GM10248 (cell line): ENCODE results near the gene FAM13C.

Experiments
- CTCF ChIA-PET: fragments of 300-600 bp; sonication (Branson Sonifier 250); formaldehyde crosslinking; extraction: SDS; loops from one replicate; lab custom pipeline; 2021; ENCODE audit warnings: antibody characterized with exemption; lab: Yijun Ruan, JAX
- POLR2A ChIA-PET: fragments of 350-650 bp; sonication (Branson Sonifier 250); formaldehyde crosslinking; extraction: SDS; loops from one replicate; lab custom pipeline; 2020; ENCODE audit warnings: antibody characterized with exemption; lab: Yijun Ruan, JAX
- DNase-seq: peaks from one replicate; pipeline ENCODE4 v3.0.0; 2012; ENCODE audit errors: extremely low spot score
- TF ChIP-seq, protein P1 (sequence below): IDR thresholded peaks from 2 replicates; pipeline ENCODE4 v1.5.1; 2012; ENCODE audit warnings: mild to moderate bottlenecking, low read depth; ENCODE audit errors: extremely low read depth, missing control alignments, control extremely low read depth

The FAM13C gene

DNA sequence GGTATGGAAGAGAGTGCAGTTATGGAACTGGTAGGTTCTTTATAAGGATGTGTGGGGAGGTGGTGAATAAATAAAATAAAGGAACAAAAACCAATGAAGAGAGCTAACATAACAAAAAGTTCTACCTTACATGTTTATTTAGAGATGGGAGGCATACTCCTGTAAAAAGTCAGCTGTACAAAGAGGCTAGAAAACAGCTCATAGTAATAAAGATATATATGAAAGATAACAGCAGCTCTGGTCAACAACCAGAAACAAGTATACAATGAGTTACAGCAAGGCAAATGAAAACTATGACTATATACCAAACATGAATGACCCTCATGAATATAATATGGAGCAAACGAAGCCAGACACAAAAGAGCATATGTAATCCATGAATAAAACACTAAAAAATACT lies 62.0 kb downstream of the FAM13C start:
- TF ChIP-seq, protein P1, sequence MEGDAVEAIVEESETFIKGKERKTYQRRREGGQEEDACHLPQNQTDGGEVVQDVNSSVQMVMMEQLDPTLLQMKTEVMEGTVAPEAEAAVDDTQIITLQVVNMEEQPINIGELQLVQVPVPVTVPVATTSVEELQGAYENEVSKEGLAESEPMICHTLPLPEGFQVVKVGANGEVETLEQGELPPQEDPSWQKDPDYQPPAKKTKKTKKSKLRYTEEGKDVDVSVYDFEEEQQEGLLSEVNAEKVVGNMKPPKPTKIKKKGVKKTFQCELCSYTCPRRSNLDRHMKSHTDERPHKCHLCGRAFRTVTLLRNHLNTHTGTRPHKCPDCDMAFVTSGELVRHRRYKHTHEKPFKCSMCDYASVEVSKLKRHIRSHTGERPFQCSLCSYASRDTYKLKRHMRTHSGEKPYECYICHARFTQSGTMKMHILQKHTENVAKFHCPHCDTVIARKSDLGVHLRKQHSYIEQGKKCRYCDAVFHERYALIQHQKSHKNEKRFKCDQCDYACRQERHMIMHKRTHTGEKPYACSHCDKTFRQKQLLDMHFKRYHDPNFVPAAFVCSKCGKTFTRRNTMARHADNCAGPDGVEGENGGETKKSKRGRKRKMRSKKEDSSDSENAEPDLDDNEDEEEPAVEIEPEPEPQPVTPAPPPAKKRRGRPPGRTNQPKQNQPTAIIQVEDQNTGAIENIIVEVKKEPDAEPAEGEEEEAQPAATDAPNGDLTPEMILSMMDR, result no peak
- CTCF ChIA-PET, result interaction anchor here (1.2 to 1.7 kb wide), 2 partner anchors 14 to 35 kb away, joined by 3 to 7 read pairs; no protein-coding TSS in a partner anchor
- no peak for DNase-seq
- POLR2A ChIA-PET, result no interaction called here

DNA sequence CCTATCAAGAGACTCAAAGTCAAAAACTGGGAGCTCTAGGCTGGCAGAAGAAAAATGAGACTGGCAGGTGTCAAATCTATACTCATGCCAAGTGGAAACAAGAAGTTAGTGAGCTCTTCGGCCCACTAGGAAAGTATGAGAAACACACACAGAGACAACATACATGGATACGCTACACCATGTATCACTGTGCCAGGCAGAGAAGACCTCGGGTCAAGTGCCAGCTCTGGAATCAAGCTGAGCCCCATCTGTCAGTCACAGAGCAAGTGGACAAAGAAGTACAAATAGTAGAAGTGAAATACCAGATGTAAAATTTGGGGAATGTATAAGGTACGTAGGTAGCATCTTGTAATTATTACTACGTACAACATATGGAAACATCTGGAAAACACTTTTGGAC lies 62.4 kb downstream of the FAM13C start:
- DNase-seq, result no peak
- ChIA-PET POLR2A (no interaction called here), CTCF (interaction anchor here (1.2 kb wide), 1 partner anchor 13 kb away, joined by 3 read pairs; no protein-coding TSS in a partner anchor)
- TF ChIP-seq, protein P1, result no peak

DNA sequence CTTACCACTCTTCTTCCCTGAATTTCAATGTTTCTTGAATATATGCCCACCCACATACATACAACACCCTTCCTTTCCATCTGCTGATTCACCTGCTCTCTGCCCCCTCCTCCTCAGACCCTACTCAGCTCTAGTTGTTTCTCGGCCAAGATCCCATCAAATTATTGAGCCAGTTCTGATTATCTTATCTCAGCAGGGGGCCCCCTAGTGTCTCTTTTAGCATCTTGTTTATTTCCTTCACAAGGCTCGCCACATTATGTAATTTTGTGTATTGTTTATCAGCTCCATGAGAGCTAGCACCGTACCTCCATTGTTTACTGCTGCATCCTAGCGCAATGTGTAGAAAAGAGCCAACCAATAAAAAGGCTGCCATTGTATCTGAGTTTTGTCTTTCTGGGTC lies 71.9 kb downstream of the FAM13C start:
- ChIA-PET CTCF (interaction anchor here (1.0 to 1.5 kb wide), 5 partner anchors 13 to 335 kb away, joined by 3 to 4 read pairs (median 3); no protein-coding TSS in a partner anchor), POLR2A (no interaction called here)
- DNase-seq, result no peak
- TF ChIP-seq, protein P1, result no peak

DNA sequence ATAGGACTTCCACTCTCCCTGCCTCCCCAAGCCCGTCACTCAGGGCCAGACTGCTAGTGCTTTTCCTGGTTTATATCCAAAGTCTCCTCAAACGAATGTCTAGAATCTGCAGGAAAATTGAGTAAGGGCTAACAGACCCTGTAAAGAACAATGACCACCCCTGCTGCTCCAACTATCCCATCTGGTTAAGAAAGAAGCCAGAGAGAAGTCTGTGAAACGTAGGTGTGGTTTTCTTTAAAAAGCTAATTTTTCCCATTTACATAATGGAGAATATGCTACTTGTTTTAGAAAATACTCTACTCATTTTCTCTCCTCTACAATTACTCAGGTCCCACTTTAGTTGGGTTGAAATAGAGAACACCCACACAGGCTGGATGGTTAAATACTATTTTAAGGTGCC lies 72.5 kb downstream of the FAM13C start:
- TF ChIP-seq, protein P1, result no peak
- ChIA-PET POLR2A (no interaction called here), CTCF (interaction anchor here (1.0 to 1.5 kb wide), 3 partner anchors 13 to 22 kb away, joined by 3 to 4 read pairs (median 3); no protein-coding TSS in a partner anchor)
- no peak for DNase-seq

DNA sequence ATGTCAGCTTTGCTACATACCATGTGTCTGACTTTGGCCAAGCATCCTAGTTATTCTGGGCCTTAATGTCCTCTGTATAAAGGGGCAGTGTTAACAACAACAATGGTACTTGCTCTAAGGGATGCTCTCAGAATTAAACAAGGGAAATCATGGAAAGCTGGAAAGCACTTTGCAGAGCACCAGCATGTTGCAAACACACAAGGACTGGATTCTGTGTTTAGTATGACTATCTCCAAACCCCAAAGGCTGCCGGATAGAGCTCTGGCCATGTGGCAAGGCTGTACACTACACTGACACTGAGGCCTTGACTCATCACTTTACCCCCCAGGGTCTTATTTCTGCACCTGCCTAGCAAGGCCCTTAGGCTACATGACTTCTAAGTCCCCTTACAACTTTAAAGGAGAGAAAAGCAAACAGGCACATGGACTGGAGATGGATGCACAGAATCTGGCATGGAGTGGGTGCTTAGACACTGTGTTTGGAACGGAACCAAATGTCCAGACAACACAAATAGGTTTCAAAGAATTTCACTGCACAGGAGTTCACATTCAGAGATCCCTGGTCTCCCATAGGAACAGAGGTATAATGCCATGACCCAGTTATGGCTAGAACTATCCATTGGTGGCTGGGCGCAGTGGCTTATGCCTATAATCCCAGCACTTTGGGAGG lies 74.6 kb downstream of the FAM13C start:
- ChIA-PET CTCF (no interaction called here), POLR2A (interaction anchor here (0.7 kb wide), 1 partner anchor 753 kb away, joined by 3 read pairs; no protein-coding TSS in a partner anchor)
- no peak for DNase-seq
- TF ChIP-seq, protein P1, result no peak

DNA sequence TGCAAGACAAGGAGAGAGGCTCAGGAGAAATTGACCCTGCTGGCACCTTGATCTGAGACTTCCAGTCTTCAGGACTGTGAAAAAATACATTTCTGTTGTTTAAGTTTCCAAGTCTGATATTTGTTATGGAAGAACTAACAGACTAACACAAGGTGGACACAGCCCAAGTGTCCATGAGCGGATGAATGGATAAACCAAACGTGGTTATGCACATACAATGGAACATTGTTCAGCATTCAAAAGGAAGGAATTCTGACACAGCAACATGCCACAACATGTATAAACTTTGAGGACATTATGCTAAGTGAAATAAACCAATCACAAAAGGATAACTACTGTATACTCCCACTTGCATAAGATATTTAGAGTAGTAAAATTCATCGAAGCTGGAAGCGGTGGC lies 76.5 kb downstream of the FAM13C start:
- POLR2A ChIA-PET, result no interaction called here
- DNase-seq, result no peak
- CTCF ChIA-PET, result interaction anchor here (0.9 to 1.6 kb wide), 5 partner anchors 9 to 334 kb away, joined by 3 to 6 read pairs (median 5); no protein-coding TSS in a partner anchor
- TF ChIP-seq, protein P1, result no peak
